NCI-H187 treated with DMSO at 0.1 percent for 48 hours (cell line): ENCODE results near the gene FGD5.

Experiments
- DNase-seq: peaks from one replicate; lab custom pipeline; 2025; lab: John Stamatoyannopoulos, UW

FGD5 gene

DNA sequence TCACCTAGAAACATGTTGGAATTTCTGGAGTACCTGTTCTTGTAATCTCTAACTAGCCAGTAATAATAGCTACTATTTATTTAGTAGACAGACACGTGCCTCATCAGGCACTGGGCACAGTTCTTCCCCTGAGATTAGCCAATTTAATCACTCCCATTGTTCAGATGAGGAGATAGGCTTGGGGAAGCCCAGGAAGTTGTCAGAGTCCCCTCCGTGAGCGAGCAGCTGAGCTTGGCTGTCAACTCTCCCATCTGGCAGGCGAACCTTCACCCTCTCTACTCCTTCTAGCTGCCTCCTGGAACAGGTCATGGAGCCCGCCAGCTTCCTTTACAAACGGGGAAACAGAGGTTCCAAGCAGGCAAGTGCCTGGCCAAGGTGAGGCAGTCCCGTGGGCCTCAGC is 31.1 kb upstream of the FGD5 start:
- no peak for DNase-seq

DNA sequence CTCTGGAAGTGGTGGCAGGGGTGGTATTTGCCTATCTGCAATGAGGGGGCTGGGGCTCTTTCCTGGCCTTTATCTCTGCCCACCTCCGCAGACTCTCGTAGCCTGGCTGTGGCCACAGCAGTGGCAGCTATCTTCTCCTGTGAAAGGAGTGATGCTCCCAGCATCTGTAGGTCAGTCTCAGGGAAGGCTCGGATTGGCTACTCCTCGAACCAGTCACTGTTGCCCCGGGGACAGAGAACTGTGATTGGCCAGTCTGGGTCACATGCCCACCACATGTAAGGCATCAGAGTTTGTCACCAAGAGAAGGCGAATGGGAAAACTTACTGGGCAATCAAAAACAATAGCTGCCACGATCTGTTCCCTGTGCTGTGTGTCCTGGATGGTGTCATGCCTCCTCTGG is 30.1 kb upstream of the FGD5 start:
- DNase-seq: no peak

DNA sequence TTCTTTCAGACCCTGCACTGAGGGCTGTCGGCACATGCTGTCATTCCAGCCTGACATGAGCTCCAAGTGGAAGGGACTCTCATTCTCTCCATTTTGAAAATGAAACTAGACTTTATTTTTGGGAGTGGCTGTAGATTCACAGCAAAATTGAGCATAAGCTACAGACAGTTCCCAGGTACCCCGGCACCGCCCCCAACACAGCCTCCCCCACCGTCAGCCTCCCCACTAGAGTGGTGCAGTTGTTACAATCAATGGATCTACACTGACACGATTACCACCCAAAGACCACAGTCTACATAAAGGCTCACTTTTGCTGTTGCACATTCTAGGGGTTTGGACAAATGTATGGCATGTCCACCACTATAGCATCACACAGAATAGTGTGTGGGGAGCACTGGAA is 29.5 kb upstream of the FGD5 start:
- no peak for DNase-seq

DNA sequence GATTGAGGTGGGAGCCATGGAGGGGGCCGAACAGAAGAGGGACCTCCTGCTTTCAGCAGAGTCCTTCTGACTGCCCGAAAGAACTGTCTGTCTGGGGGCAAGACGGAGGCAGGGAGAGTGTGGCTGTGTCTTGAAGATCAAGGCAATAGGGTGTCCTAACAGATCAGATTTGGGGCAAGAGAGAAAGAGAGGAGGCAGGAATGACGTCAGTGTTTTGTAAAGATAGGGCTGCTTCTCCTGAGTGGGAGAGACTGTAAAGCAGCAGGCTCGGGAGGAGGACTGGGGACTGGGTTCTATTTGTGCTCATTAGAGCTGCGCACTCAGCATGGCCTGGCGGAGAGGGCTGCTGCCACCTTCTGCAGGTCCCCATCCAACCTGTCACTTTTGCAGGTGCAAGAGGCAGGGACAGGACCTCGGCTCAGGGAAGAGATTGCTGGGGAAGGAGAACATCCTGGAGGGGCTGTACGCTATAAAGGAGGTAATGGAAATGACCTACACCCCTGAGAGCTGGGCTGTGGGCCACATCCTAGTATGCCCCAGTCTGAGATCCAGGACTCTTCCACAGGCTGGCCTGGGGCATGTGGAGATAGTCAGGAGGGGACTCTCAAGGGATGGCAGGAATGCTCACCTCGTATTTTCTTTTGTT is 29.0 kb upstream of the FGD5 start:
- no peak for DNase-seq

DNA sequence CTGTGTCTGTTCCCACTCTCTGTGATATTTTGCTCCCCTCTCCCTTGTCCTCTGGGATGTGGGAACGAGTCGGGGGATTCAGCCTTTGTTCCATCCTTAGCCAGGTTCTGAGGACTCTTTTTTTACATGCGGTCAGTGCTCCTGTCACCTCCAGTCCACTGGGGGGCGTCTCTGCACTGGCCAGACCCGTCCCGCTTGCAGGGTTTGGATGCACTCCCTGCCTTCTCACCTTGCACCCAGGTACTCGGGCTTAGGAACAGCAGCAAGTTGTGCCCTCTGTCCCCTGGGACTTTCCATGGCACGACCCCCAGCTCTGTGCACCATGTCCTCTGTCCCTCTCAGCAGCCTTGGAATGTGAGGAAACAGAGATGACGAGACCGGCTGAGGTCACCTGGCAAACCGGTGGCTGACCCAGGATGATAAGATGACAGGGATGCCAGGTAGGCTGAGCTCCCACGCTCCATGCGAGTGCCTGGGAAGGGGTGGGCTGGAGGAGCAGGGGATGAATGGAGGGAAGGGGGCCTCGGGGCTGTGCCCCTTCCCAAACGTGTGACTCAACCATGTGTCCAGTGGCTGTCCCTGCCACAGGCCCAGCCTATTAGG is 27.3 kb upstream of the FGD5 start:
- DNase-seq: no peak

DNA sequence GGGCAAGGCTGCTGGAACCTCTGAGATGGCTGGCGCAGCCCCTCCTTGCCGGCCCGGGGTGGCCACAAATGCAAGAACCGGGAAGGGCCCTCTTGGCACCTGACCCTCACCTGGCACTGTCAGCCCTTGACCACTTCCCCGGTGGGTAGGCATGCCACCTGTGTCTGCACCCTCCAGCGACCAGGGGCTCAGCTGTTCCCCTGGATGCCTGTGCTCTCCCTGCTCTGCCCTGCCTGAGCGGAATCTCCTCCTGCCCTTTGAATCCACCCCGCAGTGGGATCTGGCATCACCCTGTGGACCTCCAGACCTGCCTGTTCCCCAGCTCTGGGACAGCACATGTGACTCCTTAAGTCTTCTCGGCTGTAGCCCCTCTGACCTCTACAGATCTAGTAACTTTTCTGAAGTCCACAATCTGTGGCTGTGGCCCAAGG is 26.1 kb upstream of the FGD5 start:
- no peak for DNase-seq

DNA sequence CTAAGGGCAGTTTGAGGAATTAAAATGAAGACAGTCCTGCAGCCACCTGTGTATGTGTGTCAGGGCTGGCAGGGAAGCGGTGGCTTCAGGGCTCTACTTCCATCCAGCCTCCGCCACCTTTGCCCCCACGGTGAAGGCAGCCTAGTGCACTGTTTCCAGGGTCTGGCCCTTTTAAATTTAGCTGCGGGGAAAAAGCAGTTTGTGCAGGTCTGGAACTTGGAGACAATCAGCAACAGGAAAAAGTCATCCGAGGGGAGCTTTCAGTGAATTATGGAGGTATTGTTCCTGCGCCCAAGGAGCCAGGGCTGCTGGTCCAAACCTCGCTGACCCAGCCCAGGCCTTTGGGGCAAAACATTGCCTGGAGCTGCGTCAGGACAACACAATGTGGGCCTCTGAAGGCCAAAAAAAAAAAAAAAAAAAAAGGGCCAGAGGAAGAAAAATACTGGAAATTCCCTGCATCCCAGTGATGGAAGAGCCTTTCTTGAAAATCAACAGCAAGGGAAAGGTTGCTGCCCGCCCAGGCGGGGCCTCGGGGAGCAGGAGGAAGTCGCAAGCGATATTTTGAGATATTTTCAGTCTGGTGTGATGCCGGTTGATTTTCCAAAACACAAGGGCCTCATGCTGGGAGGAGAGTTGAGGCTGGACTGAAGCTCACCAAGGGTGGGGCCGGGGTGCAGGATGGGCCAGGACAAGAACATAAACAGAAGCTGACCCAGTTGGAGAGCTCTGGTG is 25.5 kb upstream of the FGD5 start:
- DNase-seq: no peak

DNA sequence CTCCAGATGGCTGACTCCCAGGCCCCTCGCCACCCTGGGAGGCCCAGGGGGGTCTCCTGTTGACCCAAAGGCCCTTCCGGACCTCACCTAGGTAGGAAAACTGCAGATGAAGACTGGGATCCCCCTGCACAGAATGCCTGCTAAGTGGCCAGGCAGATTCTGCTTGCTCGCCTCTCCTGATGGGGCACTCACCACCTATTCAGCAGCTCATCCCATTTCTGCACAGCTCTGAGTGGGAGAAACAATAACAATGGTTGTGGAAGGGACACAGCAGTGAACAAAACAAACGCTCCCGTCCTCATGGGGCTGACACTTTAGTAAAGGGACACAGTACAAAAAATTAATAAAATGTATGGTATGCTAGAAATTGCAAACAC is 24.9 kb upstream of the FGD5 start:
- DNase-seq: no peak

DNA sequence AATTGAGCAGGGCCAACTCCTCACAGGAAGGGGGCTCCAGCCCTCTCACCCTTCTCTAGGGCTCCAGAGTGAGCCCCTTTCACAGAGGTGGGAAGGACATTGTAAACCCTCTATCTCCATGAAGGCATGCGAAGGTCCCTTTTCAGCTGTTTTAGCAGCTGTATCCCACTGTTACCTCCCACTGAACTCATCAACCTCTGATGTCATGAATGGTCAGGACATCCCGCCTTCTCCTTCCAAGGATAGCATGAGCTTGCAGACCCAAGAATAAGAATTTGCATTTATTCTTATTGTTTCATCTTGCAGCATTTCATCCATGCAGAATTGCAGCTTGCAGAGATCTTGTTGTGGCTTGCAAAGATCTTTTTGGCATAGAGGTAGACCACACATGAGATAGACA is 24.3 kb upstream of the FGD5 start:
- no peak for DNase-seq

DNA sequence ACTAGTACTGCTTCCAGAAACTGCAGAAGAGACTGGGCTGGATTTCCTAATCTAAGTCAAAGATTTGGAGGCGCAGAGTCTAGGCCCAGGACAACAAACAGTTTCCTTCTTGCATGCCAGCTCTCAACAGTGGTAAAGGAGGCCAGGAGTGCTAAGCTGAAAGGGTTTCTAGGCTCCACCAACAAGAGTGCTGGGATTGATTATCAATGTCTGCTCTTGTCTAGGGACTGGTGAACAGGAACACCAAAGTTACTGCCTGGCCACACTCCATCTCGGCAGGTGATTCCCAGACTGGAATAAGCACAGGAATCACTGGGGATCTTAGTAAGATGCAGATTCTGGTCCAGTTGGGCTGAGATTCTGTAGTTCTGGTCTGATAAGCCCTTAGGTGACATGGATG is 22.8 kb upstream of the FGD5 start:
- DNase-seq: no peak

DNA sequence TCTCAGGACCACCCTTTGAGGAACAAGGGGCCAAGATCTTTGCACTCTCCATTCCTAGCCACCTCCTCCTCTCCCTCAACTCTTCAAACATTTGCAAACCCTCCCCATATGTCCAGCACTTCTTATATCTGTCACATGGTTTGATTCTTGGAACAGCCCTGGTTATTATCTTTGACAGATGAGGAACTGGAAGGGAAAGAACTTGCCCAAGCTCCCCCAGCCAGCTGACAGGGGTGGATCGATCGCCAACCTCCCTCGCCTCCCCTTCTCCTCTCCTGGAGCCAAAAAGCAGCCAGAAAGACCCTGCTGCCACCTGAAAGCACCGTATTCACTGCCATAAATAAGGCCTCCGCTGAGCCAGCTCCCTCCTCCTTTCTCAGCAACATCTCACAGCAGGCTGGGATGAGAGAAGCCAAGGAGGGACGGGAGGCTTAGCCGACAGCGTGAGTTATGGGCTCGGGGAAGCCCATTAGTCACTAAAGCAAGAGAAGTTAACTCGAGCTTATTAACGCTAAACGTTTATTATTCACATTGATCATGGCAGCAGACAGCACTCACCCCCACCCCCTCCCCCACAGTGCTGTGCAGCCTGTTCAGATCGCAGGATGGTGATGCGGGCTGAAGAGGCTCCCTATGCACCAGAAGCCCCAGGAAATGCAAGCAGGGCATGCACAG is 22.2 kb upstream of the FGD5 start:
- no peak for DNase-seq

DNA sequence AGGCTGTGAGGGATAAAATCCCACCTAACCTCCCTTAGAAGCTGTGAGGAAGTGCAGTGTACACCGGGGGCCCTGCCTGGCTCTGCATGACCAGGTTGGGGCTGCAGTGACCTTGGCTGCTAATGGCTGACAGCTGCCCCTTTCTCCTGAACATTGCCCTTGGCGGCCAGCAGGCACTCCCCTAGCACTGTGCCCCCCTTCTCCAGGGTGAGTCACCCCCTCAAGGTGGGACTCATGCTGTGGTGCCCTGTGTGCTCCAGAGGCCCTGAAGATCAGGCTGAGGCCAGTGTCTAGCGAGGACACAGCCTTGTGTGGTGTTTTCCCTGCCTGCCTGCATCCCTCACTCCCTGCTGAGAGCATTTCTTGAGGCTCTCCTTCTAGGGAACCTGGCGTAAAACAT is 21.0 kb upstream of the FGD5 start:
- DNase-seq: no peak

DNA sequence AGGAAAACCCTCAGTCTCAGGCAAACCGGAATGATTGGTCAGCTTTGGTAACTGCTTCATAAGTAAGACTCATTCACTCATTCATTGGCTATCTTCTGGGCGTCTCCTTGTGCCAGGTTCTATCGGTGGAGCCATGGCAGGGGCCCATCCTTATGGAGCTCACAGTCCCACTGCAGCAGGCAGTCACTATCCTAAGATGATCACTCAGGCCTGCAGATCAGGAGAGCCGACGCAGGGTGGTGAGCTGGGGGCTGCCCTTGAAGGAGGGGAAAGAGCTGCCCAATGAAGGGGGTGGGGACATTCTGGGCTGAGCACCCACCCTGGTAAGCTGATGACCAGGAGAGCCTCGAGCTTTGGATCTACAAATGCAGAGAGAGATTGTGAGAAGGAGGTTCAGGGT is 20.5 kb upstream of the FGD5 start:
- no peak for DNase-seq

DNA sequence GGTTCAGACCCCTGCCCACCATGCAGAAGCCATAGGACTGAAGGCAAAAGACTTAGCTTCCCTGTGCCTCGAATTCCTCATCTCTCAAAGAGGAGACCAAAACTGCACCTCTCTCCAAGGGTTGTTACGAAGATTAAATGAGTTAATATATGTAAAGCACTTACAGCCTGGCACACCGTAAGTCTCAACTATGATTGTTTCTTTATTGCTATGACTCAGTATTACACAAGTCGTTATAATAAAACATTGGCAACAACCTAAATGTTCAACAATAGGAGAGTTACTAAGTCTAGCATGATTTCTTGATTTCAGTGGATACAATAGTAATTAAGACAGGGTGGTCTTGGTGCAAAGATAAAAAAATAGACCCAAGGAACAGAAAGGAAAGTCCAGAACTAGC is 19.6 kb upstream of the FGD5 start:
- no peak for DNase-seq

DNA sequence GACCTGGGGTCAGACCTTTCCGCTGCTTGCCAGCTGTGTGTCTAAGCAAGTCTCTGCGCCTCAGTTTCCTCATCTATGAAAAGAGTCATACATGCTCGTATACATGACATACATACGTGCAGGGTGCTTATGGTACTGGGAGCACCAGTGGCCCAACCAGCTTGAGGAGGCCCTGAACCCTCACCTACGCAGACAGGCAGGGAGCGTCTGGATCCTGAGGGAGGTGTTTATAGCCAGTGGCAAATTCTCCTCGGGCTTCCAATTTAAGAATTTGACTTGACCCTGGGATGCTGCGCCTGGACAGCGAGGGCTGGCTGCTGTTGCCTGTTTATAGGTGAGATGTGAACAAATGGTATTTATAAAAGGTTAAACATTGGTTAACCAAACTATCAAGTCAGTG is 17.7 kb upstream of the FGD5 start:
- no peak for DNase-seq

DNA sequence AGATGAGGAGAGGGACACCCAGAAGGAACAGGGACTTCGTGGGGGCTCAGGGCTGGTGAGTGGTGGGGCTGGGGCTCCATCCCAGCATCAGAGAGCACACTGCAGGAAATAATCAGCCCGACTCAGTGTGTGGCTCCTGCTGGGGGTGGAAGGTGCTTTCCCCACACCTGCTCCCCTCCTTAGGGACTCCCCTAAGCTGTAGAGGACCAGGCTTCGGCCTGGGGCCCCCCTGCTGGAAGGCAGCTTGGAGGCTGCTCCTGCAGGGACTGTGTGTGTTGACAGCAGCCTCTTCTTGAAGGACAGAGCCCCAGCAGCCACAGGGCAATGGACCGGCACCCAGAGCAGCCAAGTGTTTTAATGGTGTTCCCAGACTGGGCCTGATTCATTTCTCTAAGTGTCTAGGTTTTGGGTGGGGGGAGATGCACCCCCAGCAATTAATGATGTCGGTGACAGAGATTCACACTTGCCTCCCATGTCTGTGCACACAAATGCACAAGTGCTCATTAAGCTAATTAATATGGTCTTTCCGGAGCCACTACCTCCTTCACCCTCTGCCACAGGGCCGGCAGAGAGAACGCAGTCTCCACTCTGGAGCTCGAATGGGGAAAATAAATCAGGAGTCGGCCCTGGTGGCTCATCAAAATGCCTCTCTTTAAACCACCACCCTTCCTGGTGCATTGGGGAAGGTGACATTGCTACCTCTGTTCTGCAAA is 16.9 kb upstream of the FGD5 start:
- DNase-seq: no peak

DNA sequence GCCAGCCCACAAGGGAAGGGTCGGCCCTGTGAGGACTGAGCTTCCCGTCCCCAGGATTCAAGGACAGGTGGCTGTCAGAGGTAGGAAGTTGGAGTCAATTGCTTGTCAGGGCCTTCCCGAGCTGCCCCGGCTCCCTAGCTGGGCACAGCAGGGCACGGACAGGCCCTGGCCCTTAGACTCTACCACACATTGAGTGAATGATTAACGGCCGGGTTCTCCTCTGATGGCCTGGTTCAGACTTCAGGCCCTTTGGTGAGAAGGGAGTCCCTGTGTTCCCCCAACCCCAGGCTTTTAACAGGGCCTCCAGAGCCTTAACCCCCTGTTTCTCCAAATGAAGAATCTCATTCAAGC is 16.4 kb upstream of the FGD5 start:
- DNase-seq: no peak

DNA sequence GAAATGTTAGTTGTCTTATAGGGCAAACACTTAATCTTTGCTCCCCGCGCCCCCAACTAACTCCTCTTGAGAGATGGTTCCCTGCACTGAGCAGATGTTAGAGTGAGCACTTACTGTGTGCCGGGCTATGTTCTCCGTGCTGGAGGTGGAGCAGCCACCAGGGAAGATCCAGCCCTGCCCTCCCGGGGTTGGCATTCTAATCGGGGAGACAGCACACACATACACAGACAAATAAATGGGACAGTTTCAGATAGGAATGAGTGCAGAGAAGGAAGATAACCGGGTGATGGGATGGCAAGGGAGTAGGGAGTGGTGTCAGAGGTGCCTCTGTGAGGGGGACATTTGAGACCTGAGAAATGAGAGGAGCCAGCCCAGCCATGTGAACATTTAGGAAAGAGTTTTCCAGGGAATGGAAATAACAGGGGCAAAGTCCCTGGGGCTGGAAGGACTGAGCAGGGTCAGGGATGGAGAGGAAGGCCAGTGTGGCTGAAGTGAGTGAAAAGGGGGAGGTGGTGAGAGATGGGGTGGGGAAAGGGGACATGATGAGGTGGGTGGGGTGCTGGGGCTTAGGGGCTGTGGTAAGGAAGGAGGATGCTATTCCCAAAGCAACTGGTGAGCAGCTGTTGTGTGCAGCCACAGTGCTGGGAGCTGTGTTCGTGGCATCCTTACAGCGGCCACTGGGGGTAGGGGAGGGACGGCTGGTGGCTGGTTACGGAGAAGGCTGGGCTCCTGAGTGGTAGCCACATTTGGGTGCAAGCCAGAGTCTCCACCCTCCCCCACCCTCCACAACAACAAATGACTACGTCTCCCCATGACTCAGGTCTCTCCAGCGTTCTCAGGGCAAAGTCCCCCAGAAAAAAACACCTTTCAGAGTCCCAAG is 15.4 kb upstream of the FGD5 start:
- no peak for DNase-seq

DNA sequence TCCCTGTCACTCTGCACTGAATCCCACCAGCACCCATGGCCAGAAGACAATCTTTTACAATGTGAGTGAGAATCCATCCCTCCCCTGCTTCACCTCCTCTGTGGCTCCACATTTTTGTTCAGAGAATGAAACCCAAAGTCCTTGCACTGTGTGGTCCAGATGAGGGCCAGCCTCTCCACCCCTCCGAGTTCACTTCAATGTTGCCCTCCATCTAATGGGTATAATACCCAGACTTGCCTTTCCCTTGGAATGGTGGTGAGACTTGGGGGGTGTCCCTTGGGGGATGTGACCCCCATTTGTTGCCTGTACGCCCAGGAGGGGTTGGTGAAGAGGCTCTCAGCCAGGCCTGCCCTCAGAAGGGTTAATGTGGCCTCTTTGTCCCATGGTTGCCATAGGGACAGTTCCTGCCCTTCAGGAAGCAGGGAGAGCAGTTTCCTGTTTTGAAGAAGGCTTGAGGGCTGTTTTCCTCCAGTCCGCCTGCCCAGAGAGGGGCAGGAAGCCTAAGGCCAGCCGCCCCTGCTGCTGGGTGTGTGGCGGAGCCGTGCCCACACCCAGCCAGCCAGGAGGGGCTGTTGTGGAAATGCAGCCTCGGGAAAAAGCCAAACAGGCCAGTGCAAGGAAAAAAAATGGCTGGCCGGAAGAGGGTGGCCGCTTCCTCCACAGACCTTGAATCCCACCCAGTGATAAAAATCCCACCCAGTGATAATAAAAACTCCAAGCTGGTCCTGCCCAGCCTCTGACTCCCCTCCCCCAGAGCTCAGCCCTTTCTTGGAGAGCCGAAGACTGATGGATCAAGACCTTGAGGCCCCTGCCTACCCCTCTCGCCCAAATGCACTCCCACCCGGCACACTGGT is 14.6 kb upstream of the FGD5 start:
- no peak for DNase-seq
